ENCODE data around the gene UTP3. TPM values are rescaled to one million over a fixed set of nuclear protein-coding genes. Genes with fewer than 3 reads are reported as not detected.
"Not testable (repeated sequence)": the region's sequence is repeated elsewhere in the genome, so short reads cannot be mapped to it uniquely, and the experiment has no call there.

UTP3 gene
- total and polyA plus RNA-seq, 4 experiments from 2014 or later: 4.7 to 45.3 (median 30.2) TPM

GRCh38 chr4:70726515-70726914, 38.2 kb downstream of the UTP3 start:
- not testable (repeated sequence) for H3K27ac Mint-ChIP-seq

GRCh38 chr4:70728091-70728490, 39.8 kb downstream of the UTP3 start:
- Mint-ChIP-seq H3K4me1 (peaks cover 3 to 12% (median 6%) of the 10 kb centered on the region in 4 donors), H3K27ac (no peak overlapping the region), H3K36me3 (no peaks in the 10 kb centered on the region), H3K9me3 (no peaks in the 10 kb centered on the region), H3K27me3 (no peaks in the 10 kb centered on the region), H3K4me3 (peak overlapping the region in 1 of 8 donors; percentile 58)
- ChIA-PET POLR2A (ENCODE audit: partially characterized antibody) (no interaction called here), CTCF (ENCODE audit: partially characterized antibody) (interaction anchor here (1.0 to 1.7 kb wide), 3 partner anchors 8 to 23 kb away, joined by 3 to 5 read pairs (median 4); no protein-coding TSS in a partner anchor)
- no peak for DNase-seq
- no peaks in the 10 kb centered on the region for H3K9me3 ChIP-seq (ENCODE audit: control insufficient read depth in 1 of 2, low read length in 2 of 2)
- intact Hi-C loops (cut with micrococcal nuclease): no loop called here
- H3K27me3 ChIP-seq (ENCODE audit: insufficient read depth, low read length): no peaks in the 10 kb centered on the region
- peaks cover 1% of the 10 kb centered on the region for H3K4me1 ChIP-seq (ENCODE audit: insufficient read depth, low read length)
- H3K27ac ChIP-seq (ENCODE audit: low read depth, low read length): no peak overlapping the region
- no peak overlapping the region for H3K4me3 ChIP-seq (ENCODE audit: low read length in 2 of 2)
- H3K36me3 ChIP-seq (ENCODE audit: insufficient read depth, low read length): no peaks in the 10 kb centered on the region

More at GRCh38 chr4:70726515-70726914, 38.2 kb downstream of the UTP3 start:
- H3K27me3 Mint-ChIP-seq; intact Hi-C loops (cut with micrococcal nuclease); H3K9me3 Mint-ChIP-seq; DNase-seq; H3K36me3 ChIP-seq (ENCODE audit: insufficient read depth, low read length); H3K27me3 ChIP-seq (ENCODE audit: insufficient read depth, low read length); POLR2A ChIA-PET (ENCODE audit: partially characterized antibody); H3K9me3 ChIP-seq (ENCODE audit: control insufficient read depth in 1 of 2, low read length in 2 of 2); H3K36me3 Mint-ChIP-seq; H3K4me3 Mint-ChIP-seq; H3K4me3 ChIP-seq (ENCODE audit: low read length in 2 of 2); H3K27ac ChIP-seq (ENCODE audit: low read depth, low read length): not testable (repeated sequence)
- CTCF ChIA-PET (ENCODE audit: partially characterized antibody): interaction anchor here (5.9 kb wide), 1 partner anchor 10 kb away, joined by 74 read pairs; no protein-coding TSS in a partner anchor
- H3K4me1 Mint-ChIP-seq: peaks cover 11 to 19% (median 14%) of the 10 kb centered on the region in 4 donors
- H3K4me1 ChIP-seq (ENCODE audit: insufficient read depth, low read length): peaks cover 17% of the 10 kb centered on the region

GRCh38 chr4:70732878-70733277, 44.5 kb downstream of the UTP3 start:
- H3K36me3 ChIP-seq (ENCODE audit: insufficient read depth, low read length); H3K36me3 Mint-ChIP-seq; H3K4me3 ChIP-seq (ENCODE audit: low read length in 2 of 2); H3K27me3 ChIP-seq (ENCODE audit: insufficient read depth, low read length); H3K4me3 Mint-ChIP-seq; H3K9me3 ChIP-seq (ENCODE audit: control insufficient read depth in 1 of 2, low read length in 2 of 2); intact Hi-C loops (cut with micrococcal nuclease); H3K27me3 Mint-ChIP-seq; H3K9me3 Mint-ChIP-seq; H3K27ac ChIP-seq (ENCODE audit: low read depth, low read length); DNase-seq: not testable (repeated sequence)
- CTCF ChIA-PET (ENCODE audit: partially characterized antibody): interaction anchor here (5.5 kb wide), 1 partner anchor 44 kb away, joined by 73 read pairs; the partner anchor contains the start of gene UTP3
- H3K4me1 Mint-ChIP-seq: peaks cover 31 to 50% (median 42%) of the 10 kb centered on the region in 4 donors
- POLR2A ChIA-PET (ENCODE audit: partially characterized antibody): interaction anchor here (0.7 to 6.5 kb wide), 4 partner anchors 26 to 107 kb away, joined by 3 to 135 read pairs (median 34); partner anchors contain the start of genes GRSF1 and UTP3
- H3K27ac Mint-ChIP-seq: peak overlapping the region in 4 of 7 donors; percentile 36 to 63 (median 44)
- H3K4me1 ChIP-seq (ENCODE audit: insufficient read depth, low read length): peaks cover 47% of the 10 kb centered on the region

GRCh38 chr4:70734168-70734954, 46.0 kb downstream of the UTP3 start:
- Histone ChIP-seq H3K27me3 (ENCODE audit: insufficient read depth, low read length) (no peaks in the 10 kb centered on the region), H3K4me3 (ENCODE audit: low read length in 2 of 2) (peak overlapping the region; percentile 15 to 46), H3K27ac (ENCODE audit: low read depth, low read length) (peak overlapping the region; percentile 71), H3K4me1 (ENCODE audit: insufficient read depth, low read length) (peaks cover 49% of the 10 kb centered on the region), H3K9me3 (ENCODE audit: control insufficient read depth in 1 of 2, low read length in 2 of 2) (no peaks in the 10 kb centered on the region), H3K36me3 (ENCODE audit: insufficient read depth, low read length) (no peaks in the 10 kb centered on the region)
- intact Hi-C loops (cut with micrococcal nuclease): loop anchor here (1.0 to 2.0 kb wide), 5 partner anchors 29 to 168 kb away; partner anchors contain the start of genes GRSF1, MOB1B and UTP3
- ChIA-PET CTCF (ENCODE audit: partially characterized antibody) (interaction anchor here (0.7 to 6.7 kb wide), 28 partner anchors 10 to 373 kb away, joined by 3 to 127 read pairs (median 7); partner anchors contain the start of genes DCK, GRSF1, MOB1B and RUFY3), POLR2A (ENCODE audit: partially characterized antibody) (interaction anchor here (0.6 to 6.5 kb wide), 20 partner anchors 9 to 271 kb away, joined by 3 to 135 read pairs (median 5); partner anchors contain the start of genes DCK, GRSF1, MOB1B and RUFY3)
- peak overlapping the region; percentile 63 to 96 (median 88) for H3K27ac Mint-ChIP-seq
- H3K9me3 Mint-ChIP-seq: no peaks in the 10 kb centered on the region
- no peaks in the 10 kb centered on the region for H3K27me3 Mint-ChIP-seq
- no peaks in the 10 kb centered on the region for H3K36me3 Mint-ChIP-seq
- peak overlapping the region; percentile 67 to 88 (median 80) for H3K4me3 Mint-ChIP-seq
- H3K4me1 Mint-ChIP-seq: peaks cover 31 to 50% (median 42%) of the 10 kb centered on the region in 4 donors
- DNase-seq: peak; percentile 59 to 73 (median 66)

GRCh38 chr4:70734971-70735370, 46.6 kb downstream of the UTP3 start:
- Histone ChIP-seq H3K4me1 (ENCODE audit: insufficient read depth, low read length) (peaks cover 49% of the 10 kb centered on the region), H3K4me3 (ENCODE audit: low read length in 2 of 2) (peak overlapping the region; percentile 15 to 46), H3K9me3 (ENCODE audit: control insufficient read depth in 1 of 2, low read length in 2 of 2) (no peaks in the 10 kb centered on the region), H3K27me3 (ENCODE audit: insufficient read depth, low read length) (no peaks in the 10 kb centered on the region), H3K36me3 (ENCODE audit: insufficient read depth, low read length) (no peaks in the 10 kb centered on the region), H3K27ac (ENCODE audit: low read depth, low read length) (peak overlapping the region; percentile 71)
- DNase-seq: peak in 1 of 5 donors; percentile 9
- CTCF ChIA-PET (ENCODE audit: partially characterized antibody): interaction anchor here (0.7 to 6.7 kb wide), 35 partner anchors 9 to 373 kb away, joined by 3 to 127 read pairs (median 5); partner anchors contain the start of genes DCK, GRSF1, MOB1B and RUFY3
- H3K4me3 Mint-ChIP-seq: peak overlapping the region; percentile 67 to 88 (median 80)
- POLR2A ChIA-PET (ENCODE audit: partially characterized antibody): interaction anchor here (0.6 to 6.5 kb wide), 19 partner anchors 9 to 270 kb away, joined by 3 to 135 read pairs (median 5); partner anchors contain the start of genes DCK, GRSF1, MOB1B and RUFY3
- H3K9me3 Mint-ChIP-seq: no peaks in the 10 kb centered on the region
- no peaks in the 10 kb centered on the region for H3K27me3 Mint-ChIP-seq
- intact Hi-C loops (cut with micrococcal nuclease): loop anchor here (1.0 to 2.0 kb wide), 5 partner anchors 30 to 167 kb away; partner anchors contain the start of genes GRSF1, MOB1B and UTP3
- H3K4me1 Mint-ChIP-seq: peaks cover 31 to 50% (median 42%) of the 10 kb centered on the region in 4 donors
- H3K27ac Mint-ChIP-seq: peak overlapping the region; percentile 63 to 96 (median 88)
- H3K36me3 Mint-ChIP-seq: no peaks in the 10 kb centered on the region

- H3K36me3 Mint-ChIP-seq; H3K27me3 ChIP-seq (ENCODE audit: insufficient read depth, low read length); H3K36me3 ChIP-seq (ENCODE audit: insufficient read depth, low read length); H3K9me3 ChIP-seq (ENCODE audit: control insufficient read depth in 1 of 2, low read length in 2 of 2); H3K27me3 Mint-ChIP-seq; H3K9me3 Mint-ChIP-seq; H3K4me3 ChIP-seq (ENCODE audit: low read length in 2 of 2): not testable (repeated sequence)
- DNase-seq: peak in 4 of 5 donors; percentile 12 to 33 (median 26)
- Mint-ChIP-seq H3K27ac (peak overlapping the region; percentile 63 to 89 (median 78)), H3K4me1 (peaks cover 31 to 50% (median 42%) of the 10 kb centered on the region in 4 donors), H3K4me3 (peak overlapping the region; percentile 57 to 88 (median 67))
- CTCF ChIA-PET (ENCODE audit: partially characterized antibody): interaction anchor here (0.6 to 6.7 kb wide), 31 partner anchors 8 to 283 kb away, joined by 3 to 127 read pairs (median 5); partner anchors contain the start of genes GRSF1, MOB1B, RUFY3 and UTP3
- Histone ChIP-seq H3K4me1 (ENCODE audit: insufficient read depth, low read length) (peaks cover 49% of the 10 kb centered on the region), H3K27ac (ENCODE audit: low read depth, low read length) (peak overlapping the region; percentile 14)
- intact Hi-C loops (cut with micrococcal nuclease): loop anchor here (2.0 kb wide), 3 partner anchors 17 to 103 kb away; partner anchors contain the start of gene GRSF1
- POLR2A ChIA-PET (ENCODE audit: partially characterized antibody): interaction anchor here (0.6 to 6.5 kb wide), 9 partner anchors 13 to 166 kb away, joined by 3 to 135 read pairs (median 15); partner anchors contain the start of genes GRSF1, MOB1B, RUFY3 and UTP3
Observed at GRCh38 chr4:70735915-70736314, 47.6 kb downstream of the UTP3 start.

All from CD4-positive, alpha-beta memory T cell (primary cell).